Gastroesophageal sphincter (tissue), 4 donors: ENCODE measurements around the gene PPM1L. TPM values are rescaled to one million over a fixed set of nuclear protein-coding genes. Genes with fewer than 3 reads are reported as not detected.
A peak's percentile ranks its signal among the peaks of the same experiment; 100 is the strongest.

Experiments used
- ATAC-seq: fragments of 150-250 bp; one replicate; pipeline ENCODE4 v1.9.1; 2016; ENCODE audit warnings: mild to moderate bottlenecking, moderate library complexity
- H3K27ac ChIP-seq, 4 donors: fragments of 200-600 bp; sonication (generic) in 3 of 4; 1 replicate in 3 of 4; 2 replicates in 1 of 4; pipeline ENCODE4 v1.5.1; 2016 to 2019
- H3K27me3 ChIP-seq: fragments of 200-600 bp; sonication (generic); one replicate; pipeline ENCODE4 v1.5.1; 2019
- H3K36me3 ChIP-seq, 2 donors: fragments of 200-600 bp; sonication (generic); one replicate each; pipeline ENCODE4 v1.5.1; 2019; ENCODE audit warnings: control low read depth in 1 of 2
- H3K4me1 ChIP-seq, 3 donors: fragments of 200-600 bp; sonication (generic); 1 replicate in 2 of 3; 2 replicates in 1 of 3; pipeline ENCODE4 v1.5.1; 2016 to 2019; ENCODE audit warnings: control low read depth in 2 of 3
- H3K4me3 ChIP-seq, 2 donors: fragments of 200-600 bp; sonication (generic); one replicate each; pipeline ENCODE4 v1.5.1; 2019; ENCODE audit warnings: mild to moderate bottlenecking in 1 of 2, moderate library complexity in 1 of 2
- H3K9me3 ChIP-seq, 3 donors: fragments of 200-600 bp; sonication (generic); one replicate each; pipeline ENCODE4 v1.5.1; 2017 to 2019; ENCODE audit warnings: control low read depth in 2 of 3
- EP300 ChIP-seq: sonication (generic); formaldehyde crosslinking; IDR thresholded peaks from one replicate; pipeline ENCODE4 v1.6.1; 2017; ENCODE audit warnings: antibody characterized with exemption, mild to moderate bottlenecking
- POLR2A ChIP-seq, 2 donors: fragments of 450-650 bp; IDR thresholded peaks; one replicate each; pipeline ENCODE4 v1.6.1; 2017; ENCODE audit warnings: antibody characterized with exemption in 2 of 2, mild to moderate bottlenecking in 2 of 2, moderate library complexity in 1 of 2
- POLR2AphosphoS5 ChIP-seq: sonication (generic); formaldehyde crosslinking; IDR thresholded peaks from one replicate; pipeline ENCODE4 v1.6.1; 2017; ENCODE audit warnings: antibody characterized with exemption
- WGBS, 2 donors: methylation state at CpG; one replicate each; pipeline ENCODE4 v1.1.5; 2018; ENCODE audit warnings: low coverage in 1 of 2; 5-methylcytosine and 5-hydroxymethylcytosine counted together
- total RNA-seq, 4 donors: library from RNA; depleted of rRNA; stranded (reverse); fragments of >200 nt; gene quantifications; one replicate each; pipeline ENCODE4 v1.1.0, GENCODE V29; 2016
- TF ChIP-seq, protein P1 (sequence below), 4 experiments: fragments of 200-600 bp in 2 of 4; fragments of 450-650 bp in 2 of 4; sonication (generic) in 1 of 4; IDR thresholded peaks; one replicate each; pipeline ENCODE4 v1.5.1; 2017 to 2019; ENCODE audit warnings: antibody characterized with exemption in 4 of 4, mild to moderate bottlenecking in 2 of 4, moderate library complexity in 2 of 4

The PPM1L gene
- total RNA-seq, 4 donors from 2014 or later: 47.4 to 93.1 (median 60.6) TPM

- ATAC-seq: peak; percentile 65
- peaks cover 0 to 20% of the 10 kb centered on the region in 2 donors for H3K36me3 ChIP-seq
- H3K4me1 ChIP-seq: peaks cover 0 to 18% (median 0%) of the 10 kb centered on the region in 3 donors
- H3K9me3 ChIP-seq: no peaks in the 10 kb centered on the region
- peak within 1 kb of the TSS; percentile 60 to 84 for H3K4me3 ChIP-seq
- no peaks in the 10 kb centered on the region for H3K27me3 ChIP-seq
- peak; percentile 4 for TF ChIP-seq POLR2AphosphoS5
- TF ChIP-seq POLR2A (IDR thresholded peaks at IDR 0.05): no peak
- TF ChIP-seq EP300: no peak
- TF ChIP-seq, protein P1, sequence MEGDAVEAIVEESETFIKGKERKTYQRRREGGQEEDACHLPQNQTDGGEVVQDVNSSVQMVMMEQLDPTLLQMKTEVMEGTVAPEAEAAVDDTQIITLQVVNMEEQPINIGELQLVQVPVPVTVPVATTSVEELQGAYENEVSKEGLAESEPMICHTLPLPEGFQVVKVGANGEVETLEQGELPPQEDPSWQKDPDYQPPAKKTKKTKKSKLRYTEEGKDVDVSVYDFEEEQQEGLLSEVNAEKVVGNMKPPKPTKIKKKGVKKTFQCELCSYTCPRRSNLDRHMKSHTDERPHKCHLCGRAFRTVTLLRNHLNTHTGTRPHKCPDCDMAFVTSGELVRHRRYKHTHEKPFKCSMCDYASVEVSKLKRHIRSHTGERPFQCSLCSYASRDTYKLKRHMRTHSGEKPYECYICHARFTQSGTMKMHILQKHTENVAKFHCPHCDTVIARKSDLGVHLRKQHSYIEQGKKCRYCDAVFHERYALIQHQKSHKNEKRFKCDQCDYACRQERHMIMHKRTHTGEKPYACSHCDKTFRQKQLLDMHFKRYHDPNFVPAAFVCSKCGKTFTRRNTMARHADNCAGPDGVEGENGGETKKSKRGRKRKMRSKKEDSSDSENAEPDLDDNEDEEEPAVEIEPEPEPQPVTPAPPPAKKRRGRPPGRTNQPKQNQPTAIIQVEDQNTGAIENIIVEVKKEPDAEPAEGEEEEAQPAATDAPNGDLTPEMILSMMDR (IDR thresholded peaks at IDR 0.05): peak in 1 of 4 experiments; percentile 9
- H3K27ac ChIP-seq: peak within 1 kb of the TSS in 3 of 4 donors; percentile 71 to 79 (median 79)
- 0% methylated on average over 6 to 10 of the region's 97 CpGs for WGBS, 2 donors
These were observed 348.8 kb downstream of the PPM1L start, which contains the start of gene B3GALNT1 for GRCh38 chr3:161104561-161105551. B3GALNT1 (minus strand) TSS chr3:161105349; CDS start chr3:161086754, 18,595 bp downstream.

DNA sequence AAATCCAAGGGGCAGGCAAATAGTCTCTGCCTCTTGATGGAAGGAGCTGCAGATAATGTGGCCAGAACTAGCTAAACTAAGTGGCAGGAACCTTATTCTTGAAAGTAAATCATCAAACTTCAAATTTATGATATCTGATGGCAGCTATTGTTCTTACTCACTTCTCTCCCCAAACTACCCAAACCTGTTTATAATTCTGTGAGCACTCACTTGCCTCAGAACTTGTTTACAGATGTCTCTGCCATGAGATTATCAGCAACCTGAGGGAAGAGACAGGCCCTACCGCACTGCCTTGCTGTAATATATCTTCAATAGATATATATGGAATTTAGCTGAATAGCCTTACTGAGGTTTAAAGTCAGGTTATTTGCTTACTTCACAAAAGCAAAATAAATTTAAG lies 351.3 kb downstream of the PPM1L start:
- no peak overlapping the region for H3K4me3 ChIP-seq
- no peaks in the 10 kb centered on the region for H3K36me3 ChIP-seq
- no peak overlapping the region for H3K27ac ChIP-seq
- TF ChIP-seq EP300: no peak
- no peak for TF ChIP-seq POLR2AphosphoS5
- TF ChIP-seq, protein P1 (IDR thresholded peaks at IDR 0.05): no peak
- no peak for TF ChIP-seq POLR2A (IDR thresholded peaks at IDR 0.05)
- 100% methylated on average over 1 of the region's 1 CpG for WGBS, 2 donors
- no peaks in the 10 kb centered on the region for H3K9me3 ChIP-seq
- H3K27me3 ChIP-seq: no peaks in the 10 kb centered on the region
- H3K4me1 ChIP-seq: peaks cover 0 to 18% (median 0%) of the 10 kb centered on the region in 3 donors
- no peak for ATAC-seq

- H3K27ac ChIP-seq: no peak overlapping the region
- no peak for ATAC-seq
- H3K9me3 ChIP-seq: no peaks in the 10 kb centered on the region
- H3K36me3 ChIP-seq: no peaks in the 10 kb centered on the region
- H3K4me3 ChIP-seq: no peak overlapping the region
- H3K27me3 ChIP-seq: no peaks in the 10 kb centered on the region
- WGBS, 2 donors: no CpG with 5 or more reads among the region's 1 CpG
- H3K4me1 ChIP-seq: peaks cover 0 to 14% (median 0%) of the 10 kb centered on the region in 3 donors
- no peak for TF ChIP-seq POLR2A (IDR thresholded peaks at IDR 0.05)
- no peak for TF ChIP-seq POLR2AphosphoS5
- TF ChIP-seq, protein P1 (IDR thresholded peaks at IDR 0.05): no peak
- no peak for TF ChIP-seq EP300
These were observed 352.8 kb downstream of the PPM1L start for GRCh38 chr3:161108840-161109239.

GRCh38 chr3:161117646-161118045 lies 361.6 kb downstream of the PPM1L start:
- 75 to 77% methylated on average over 2 to 3 of the region's 3 CpGs for WGBS, 2 donors

More at GRCh38 chr3:161117646-161118045, 361.6 kb downstream of the PPM1L start:
- Histone ChIP-seq H3K9me3 (peaks cover 0 to 57% (median 0%) of the 10 kb centered on the region in 3 donors), H3K4me1 (no peaks in the 10 kb centered on the region), H3K27me3 (no peaks in the 10 kb centered on the region), H3K4me3 (no peak overlapping the region), H3K27ac (no peak overlapping the region), H3K36me3 (no peaks in the 10 kb centered on the region)
- TF ChIP-seq POLR2AphosphoS5 (no peak), POLR2A (IDR thresholded peaks at IDR 0.05) (no peak), EP300 (no peak)
- TF ChIP-seq, protein P1 (IDR thresholded peaks at IDR 0.05): no peak
- ATAC-seq: no peak
